Activated T-helper 2 cell treated with anti-CD3 and anti-CD28 coated beads, Interferon-gamma antibody, Interleukin-2, Interleukin-4, amounts not matched to agents 10 μg/mL and 5 μg/mL and 100 μg/mL, durations not matched to agents 14 hours and 24 hours and 36 hours (primary cell): Measurements from ENCODE around the gene HDDC3. TPM values are rescaled to one million over a fixed set of nuclear protein-coding genes. Genes with fewer than 3 reads are reported as not detected.
"Not testable (repeated sequence)": the region's sequence is repeated elsewhere in the genome, so short reads cannot be mapped to it uniquely, and the experiment has no call there.

Experiments
- DNase-seq: peaks from one replicate; pipeline ENCODE4 v3.0.0; 2021; ENCODE audit warnings: low spot score
- H3K27ac Mint-ChIP-seq: one replicate; pipeline ENCODE4 v1.8.0; 2021; ENCODE audit warnings: mixed read lengths
- H3K27me3 Mint-ChIP-seq: one replicate; pipeline ENCODE4 v1.8.0; 2021; ENCODE audit warnings: low read depth, mixed read lengths
- H3K36me3 Mint-ChIP-seq: one replicate; pipeline ENCODE4 v1.8.0; 2021; ENCODE audit warnings: low read depth, mixed read lengths
- H3K4me1 Mint-ChIP-seq: one replicate; pipeline ENCODE4 v1.8.0; 2021; ENCODE audit warnings: low read depth, mixed read lengths
- H3K4me3 Mint-ChIP-seq: one replicate; pipeline ENCODE4 v1.8.0; 2021; ENCODE audit warnings: low read depth, mild to moderate bottlenecking, moderate library complexity, mixed read lengths
- H3K9me3 Mint-ChIP-seq: one replicate; pipeline ENCODE4 v1.8.0; 2021; ENCODE audit warnings: mixed read lengths
- intact Hi-C: fragments of 100-400 bp; cut with micrococcal nuclease; formaldehyde crosslinking; loops from one replicate; pipeline ENCODE4 v1.15.1; 2023
- total RNA-seq: library from RNA; stranded (reverse); gene quantifications from 2 replicates; pipeline ENCODE4 v1.2.3, GENCODE V29; 2022

The HDDC3 gene
- total RNA-seq, 1 donor from 2014 or later: 43.0 TPM

- Mint-ChIP-seq H3K27ac (no peak overlapping the region), H3K9me3 (no peaks in the 10 kb centered on the region), H3K27me3 (no peaks in the 10 kb centered on the region), H3K36me3 (peaks cover 85% of the 10 kb centered on the region), H3K4me3 (no peak overlapping the region), H3K4me1 (peaks cover 4% of the 10 kb centered on the region)
- no peak for DNase-seq
- intact Hi-C loops: no loop called here
Measured at GRCh38 chr15:90909976-90910375, 22.4 kb downstream of the HDDC3 start.

DNA sequence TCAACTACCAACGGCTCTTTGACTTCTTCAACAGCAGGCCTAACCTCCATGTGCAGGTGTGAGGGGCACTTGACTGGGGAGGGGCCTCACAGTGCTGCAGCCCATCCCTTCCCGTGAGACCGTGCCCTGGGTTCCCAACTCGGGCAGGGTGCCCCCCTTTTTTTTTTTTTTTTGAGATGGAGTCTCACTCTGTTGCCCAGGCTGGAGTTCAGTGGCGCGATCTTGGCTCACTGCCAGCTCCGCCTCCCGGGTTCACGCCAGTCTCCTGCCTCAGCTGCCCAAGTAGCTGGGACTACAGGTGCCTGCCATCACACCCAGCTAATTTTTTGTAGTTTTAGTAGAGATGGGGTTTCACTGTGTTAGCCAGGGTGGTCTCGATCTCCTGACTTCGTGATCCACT lies 22.9 kb downstream of the HDDC3 start:
- peaks cover 85% of the 10 kb centered on the region for H3K36me3 Mint-ChIP-seq
- intact Hi-C loops, H3K4me1 Mint-ChIP-seq, H3K9me3 Mint-ChIP-seq, DNase-seq, H3K27ac Mint-ChIP-seq, H3K4me3 Mint-ChIP-seq, H3K27me3 Mint-ChIP-seq: not testable (repeated sequence)

GRCh38 chr15:90907838-90908507 lies 24.4 kb downstream of the HDDC3 start:
- peaks cover 13% of the 10 kb centered on the region for H3K4me1 Mint-ChIP-seq
- H3K4me3 Mint-ChIP-seq: no peak overlapping the region
- peaks cover 79% of the 10 kb centered on the region for H3K36me3 Mint-ChIP-seq

GRCh38 chr15:90907051-90907660 lies 25.2 kb downstream of the HDDC3 start:
- Mint-ChIP-seq H3K27ac (no peak overlapping the region), H3K9me3 (no peaks in the 10 kb centered on the region), H3K4me1 (peaks cover 13% of the 10 kb centered on the region), H3K36me3 (peaks cover 72% of the 10 kb centered on the region), H3K4me3 (no peak overlapping the region), H3K27me3 (no peaks in the 10 kb centered on the region)
- intact Hi-C loops: no loop called here
- no peak for DNase-seq

More at GRCh38 chr15:90907838-90908507, 24.4 kb downstream of the HDDC3 start:
- no peak for DNase-seq
- Mint-ChIP-seq H3K27ac (no peak overlapping the region), H3K9me3 (no peaks in the 10 kb centered on the region), H3K27me3 (no peaks in the 10 kb centered on the region)
- intact Hi-C loops: no loop called here

DNA sequence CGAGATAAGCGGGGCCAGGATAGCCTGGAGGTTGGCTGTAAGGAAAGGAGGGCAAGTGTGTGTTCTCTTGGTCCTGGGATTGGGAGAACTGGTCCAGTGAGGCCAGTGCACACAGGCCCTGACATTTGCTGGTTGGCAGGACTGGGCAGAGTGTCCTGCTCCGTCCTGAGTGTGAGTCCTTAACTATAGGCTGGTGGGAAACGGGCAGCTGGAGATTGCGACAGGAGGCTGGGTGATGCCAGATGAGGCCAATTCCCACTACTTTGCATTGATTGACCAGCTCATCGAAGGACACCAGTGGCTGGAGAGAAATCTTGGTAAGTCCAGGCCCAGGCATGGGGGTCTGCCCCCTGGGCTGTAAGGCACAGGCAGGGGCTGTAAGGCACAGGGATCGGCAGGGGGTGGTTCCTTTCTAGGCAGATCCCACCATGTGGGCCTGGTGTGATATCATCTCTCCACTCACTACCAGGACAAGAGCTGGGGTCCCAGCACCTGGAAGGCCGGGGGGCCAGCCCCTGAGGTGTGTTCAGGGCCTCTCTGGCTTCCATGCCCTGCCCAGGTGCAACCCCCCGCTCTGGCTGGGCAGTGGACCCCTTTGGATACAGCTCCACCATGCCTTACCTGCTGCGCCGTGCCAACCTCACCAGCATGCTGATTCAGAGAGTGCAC lies 26.0 kb downstream of the HDDC3 start:
- no peaks in the 10 kb centered on the region for H3K9me3 Mint-ChIP-seq
- H3K4me3 Mint-ChIP-seq: no peak overlapping the region
- no peak for DNase-seq
- H3K27ac Mint-ChIP-seq: no peak overlapping the region
- H3K27me3 Mint-ChIP-seq: no peaks in the 10 kb centered on the region
- intact Hi-C loops: no loop called here
- H3K36me3 Mint-ChIP-seq: peaks cover 64% of the 10 kb centered on the region
- H3K4me1 Mint-ChIP-seq: peaks cover 21% of the 10 kb centered on the region

- no peaks in the 10 kb centered on the region for H3K27me3 Mint-ChIP-seq
- H3K4me3 Mint-ChIP-seq: peak overlapping the region; percentile 61
- peaks cover 24% of the 10 kb centered on the region for H3K4me1 Mint-ChIP-seq
- H3K36me3 Mint-ChIP-seq: peaks cover 57% of the 10 kb centered on the region
- no peak for DNase-seq
- no peaks in the 10 kb centered on the region for H3K9me3 Mint-ChIP-seq
- peak overlapping the region; percentile 12 for H3K27ac Mint-ChIP-seq
- intact Hi-C loops: no loop called here
Measured at GRCh38 chr15:90905306-90906180, 26.8 kb downstream of the HDDC3 start.

GRCh38 chr15:90904746-90905145 lies 27.6 kb downstream of the HDDC3 start:
- no peaks in the 10 kb centered on the region for H3K9me3 Mint-ChIP-seq
- peaks cover 53% of the 10 kb centered on the region for H3K36me3 Mint-ChIP-seq
- H3K4me3 Mint-ChIP-seq: peak overlapping the region; percentile 37
- H3K27ac Mint-ChIP-seq: peak overlapping the region; percentile 22
- H3K27me3 Mint-ChIP-seq: no peaks in the 10 kb centered on the region
- intact Hi-C loops: no loop called here
- DNase-seq: no peak
- peaks cover 24% of the 10 kb centered on the region for H3K4me1 Mint-ChIP-seq

DNA sequence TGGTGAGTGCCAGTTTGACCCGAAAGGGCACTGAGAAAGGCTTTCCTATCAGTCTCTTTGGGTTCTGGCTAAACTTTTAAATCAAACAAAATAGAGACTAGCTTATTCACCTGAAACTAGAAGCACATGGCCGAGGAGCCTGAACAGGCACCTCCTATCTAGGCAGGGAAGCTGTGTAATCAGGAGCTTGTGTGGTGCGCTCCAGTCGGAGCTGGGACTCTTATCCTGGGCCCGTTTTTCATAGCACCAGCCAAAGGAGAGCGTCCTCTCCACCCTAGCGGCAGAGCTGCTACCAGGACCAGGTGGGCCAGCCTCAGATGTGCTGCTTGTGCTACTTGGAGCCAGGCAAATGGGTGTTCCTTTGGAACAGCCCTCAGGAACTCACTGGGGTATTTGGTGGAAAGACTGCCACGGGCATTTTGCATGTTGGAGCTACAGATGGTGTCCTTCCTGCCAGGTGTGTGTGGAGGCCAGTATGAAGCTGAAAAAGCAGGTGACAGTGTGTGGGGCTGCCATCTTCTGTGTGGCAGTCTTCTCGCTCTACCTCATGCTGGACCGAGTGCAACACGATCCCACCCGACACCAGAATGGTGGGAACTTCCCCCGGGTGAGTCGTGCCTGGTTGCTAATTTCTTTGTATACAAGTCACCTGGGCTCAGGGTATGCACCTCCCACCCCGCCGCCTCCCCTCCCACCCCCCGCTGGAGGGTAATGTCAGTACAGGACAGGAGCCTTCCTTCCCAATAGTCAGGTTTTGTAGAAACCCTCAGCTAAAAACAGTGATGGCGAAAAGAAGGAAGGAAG lies 28.4 kb downstream of the HDDC3 start:
- Mint-ChIP-seq H3K27ac (peak overlapping the region; percentile 85), H3K4me3 (peak overlapping the region; percentile 84), H3K27me3 (no peaks in the 10 kb centered on the region), H3K4me1 (peaks cover 24% of the 10 kb centered on the region), H3K9me3 (no peaks in the 10 kb centered on the region), H3K36me3 (peaks cover 53% of the 10 kb centered on the region)
- intact Hi-C loops: loop anchor here (1.0 kb wide), 1 partner anchor 30 kb away; no protein-coding TSS in a partner anchor
- no peak for DNase-seq

- peaks cover 24% of the 10 kb centered on the region for H3K4me1 Mint-ChIP-seq
- H3K36me3 Mint-ChIP-seq: peaks cover 53% of the 10 kb centered on the region
- peak within 1 kb of the TSS; percentile 85 for H3K27ac Mint-ChIP-seq
- intact Hi-C loops: loop anchor here (1.0 kb wide), 2 partner anchors 28 to 31 kb away; no protein-coding TSS in a partner anchor
- H3K4me3 Mint-ChIP-seq: peak within 1 kb of the TSS; percentile 84
- peak; percentile 72 for DNase-seq
- H3K9me3 Mint-ChIP-seq: no peaks in the 10 kb centered on the region
- no peaks in the 10 kb centered on the region for H3K27me3 Mint-ChIP-seq
Measured at GRCh38 chr15:90902840-90903732, 29.3 kb downstream of the HDDC3 start, which contains the start of gene MAN2A2. Gene MAN2A2, plus strand, starts transcription at chr15:90903302. Its CDS starts 906 bp downstream, at chr15:90904208.

- Mint-ChIP-seq H3K9me3 (no peaks in the 10 kb centered on the region), H3K4me1 (peaks cover 24% of the 10 kb centered on the region), H3K27me3 (no peaks in the 10 kb centered on the region), H3K36me3 (peaks cover 49% of the 10 kb centered on the region), H3K4me3 (peak overlapping the region; percentile 78), H3K27ac (peak overlapping the region; percentile 80)
- DNase-seq: peak; percentile 70
- intact Hi-C loops: loop anchor here (1.0 kb wide), 1 partner anchor 29 kb away; no protein-coding TSS in a partner anchor
Measured at GRCh38 chr15:90902040-90902839, 30.1 kb downstream of the HDDC3 start.
